ENCODE data around the gene CDCP1.
"Not testable (repeated sequence)": the region's sequence is repeated elsewhere in the genome, so short reads cannot be mapped to it uniquely, and the experiment has no call there.

Gene CDCP1

GRCh38 chr3:45145223-45145622 lies 955 bp downstream of the CDCP1 start:
- H3K27ac ChIP-seq = peak overlapping the region; percentile 87
- no peak for TF ChIP-seq CTCF (conservative IDR thresholded peaks at IDR 0.05)
- no peak for TF ChIP-seq ZFX (IDR thresholded peaks at IDR 0.05)

GRCh38 chr3:45143673-45144671 lies 2.2 kb downstream of the CDCP1 start:
- TF ChIP-seq CTCF (conservative IDR thresholded peaks at IDR 0.05) (no peak), ZFX (IDR thresholded peaks at IDR 0.05) (no peak)
- no peak overlapping the region for H3K27ac ChIP-seq

DNA sequence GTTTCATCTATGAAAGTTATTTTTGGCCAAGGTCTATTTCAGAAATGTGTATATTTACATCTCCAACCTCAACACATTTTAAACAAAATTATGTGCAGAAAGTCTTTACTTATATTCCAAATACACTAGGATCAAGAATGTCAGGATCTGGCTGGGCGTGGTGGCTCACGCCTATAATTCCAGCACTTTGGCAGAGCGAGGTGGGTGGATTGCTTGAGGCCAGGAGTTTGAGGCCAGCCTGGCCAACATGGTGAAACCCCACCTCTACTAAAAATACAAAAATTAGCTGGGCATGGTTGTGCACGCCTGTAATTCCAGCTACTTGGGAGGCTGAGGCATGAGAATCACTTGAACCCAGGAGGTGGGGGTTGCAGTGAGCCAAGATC lies 5.4 kb downstream of the CDCP1 start:
- H3K27ac ChIP-seq = not testable (repeated sequence)

DNA sequence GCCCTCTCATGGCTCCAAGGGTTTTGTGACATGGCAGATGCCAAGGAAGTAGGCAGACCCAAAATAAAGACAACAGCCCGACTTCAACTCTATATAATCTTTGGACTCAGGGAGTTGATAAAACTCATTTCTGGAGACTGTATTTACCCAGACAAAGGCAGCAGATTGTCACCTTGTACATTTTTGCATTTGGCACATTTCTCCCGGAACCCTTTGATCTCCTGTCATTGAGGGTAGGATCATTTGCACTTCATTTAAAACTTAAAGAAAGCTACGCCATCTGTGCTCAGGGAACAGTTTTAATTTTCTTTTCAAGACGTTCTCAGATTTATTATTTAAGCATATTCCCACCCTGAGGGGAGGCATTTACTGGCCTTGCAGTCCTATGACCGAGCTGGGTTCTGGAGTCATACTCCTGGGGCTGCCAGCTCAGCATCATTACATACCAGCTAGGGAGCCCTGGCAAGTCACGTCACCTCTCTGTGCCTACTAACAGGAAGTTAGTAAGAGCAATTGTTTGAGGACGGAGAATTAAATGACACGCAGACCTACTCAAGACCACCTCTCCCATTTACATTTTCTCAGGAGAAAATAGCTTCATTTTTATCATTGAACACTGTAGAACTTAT lies 5.9 kb downstream of the CDCP1 start:
- no peak overlapping the region for H3K27ac ChIP-seq
- TF ChIP-seq CTCF (conservative IDR thresholded peaks at IDR 0.05) = no peak
- no peak for TF ChIP-seq ZFX (IDR thresholded peaks at IDR 0.05)

- peak overlapping the region; percentile 66 for H3K27ac ChIP-seq
- TF ChIP-seq CTCF (conservative IDR thresholded peaks at IDR 0.05) = no peak
- TF ChIP-seq ZFX (IDR thresholded peaks at IDR 0.05) = no peak
These were observed 6.6 kb downstream of the CDCP1 start for GRCh38 chr3:45139372-45140140.

- H3K27ac ChIP-seq = peak overlapping the region; percentile 39
- no peak; the same call in 1 of the 2 replicates for TF ChIP-seq CTCF (conservative IDR thresholded peaks at IDR 0.05)
- no peak for TF ChIP-seq ZFX (IDR thresholded peaks at IDR 0.05)
These were observed 8.5 kb downstream of the CDCP1 start for GRCh38 chr3:45137656-45138181.

GRCh38 chr3:45135959-45136358 lies 10.2 kb downstream of the CDCP1 start:
- no peak overlapping the region for H3K27ac ChIP-seq

More at GRCh38 chr3:45135959-45136358, 10.2 kb downstream of the CDCP1 start:
- TF ChIP-seq CTCF (conservative IDR thresholded peaks at IDR 0.05) (no peak), ZFX (IDR thresholded peaks at IDR 0.05) (no peak)
